Natural killer cell (primary cell): ENCODE measurements around the gene CDK5RAP3. TPM values are rescaled to one million over a fixed set of nuclear protein-coding genes. Genes with fewer than 3 reads are reported as not detected.

Experiments
- ATAC-seq, 3 donors: fragments of 150-1000 bp in 2 of 3; fragments of 200-7000 bp in 1 of 3; cut with Tn5 transposase; 1 replicate in 1 of 3; 2 replicates in 2 of 3; pipeline ENCODE4 v1.10.0; 2021; ENCODE audit warnings: mild to moderate bottlenecking in 2 of 3, moderate library complexity in 2 of 3
- DNase-seq, 2 donors: peaks; one replicate each; pipeline versions ENCODE4 v3.0.0 to v3.0.0-alpha.2; 2013 to 2021; ENCODE audit warnings: mixed read lengths in 1 of 2
- H3K27ac ChIP-seq: one replicate; pipeline ENCODE4 v1.5.1; 2013; ENCODE audit warnings: mild to moderate bottlenecking, low read length
- H3K27me3 ChIP-seq: one replicate; pipeline ENCODE4 v1.6.1; 2013; ENCODE audit warnings: low read length; ENCODE audit not compliant: control insufficient read depth, insufficient read depth
- H3K36me3 ChIP-seq: one replicate; pipeline ENCODE4 v1.6.1; 2013; ENCODE audit warnings: low read length; ENCODE audit not compliant: control insufficient read depth, insufficient read depth
- H3K4me1 ChIP-seq: one replicate; pipeline ENCODE4 v1.6.1; 2013; ENCODE audit warnings: low read length; ENCODE audit not compliant: control insufficient read depth, insufficient read depth
- H3K4me3 ChIP-seq: one replicate; pipeline ENCODE4 v1.5.1; 2013; ENCODE audit warnings: low read length
- H3K9me3 ChIP-seq: one replicate; pipeline ENCODE4 v1.6.1; 2013; ENCODE audit warnings: low read length; ENCODE audit not compliant: control insufficient read depth, insufficient read depth
- H3K27ac Mint-ChIP-seq, 2 donors: one replicate each; pipeline ENCODE4 v1.8.0; 2022; ENCODE audit warnings: mild to moderate bottlenecking in 2 of 2, mixed read lengths in 2 of 2, moderate library complexity in 1 of 2
- H3K27me3 Mint-ChIP-seq, 2 donors: one replicate each; pipeline ENCODE4 v1.8.0; 2022; ENCODE audit warnings: low read depth in 2 of 2, mixed read lengths in 2 of 2
- H3K36me3 Mint-ChIP-seq: one replicate; pipeline ENCODE4 v1.8.0; 2022; ENCODE audit warnings: mixed read lengths
- H3K4me1 Mint-ChIP-seq, 2 donors: one replicate each; pipeline ENCODE4 v1.8.0; 2022; ENCODE audit warnings: mixed read lengths in 2 of 2
- H3K4me3 Mint-ChIP-seq: one replicate; pipeline ENCODE4 v1.8.0; 2022; ENCODE audit warnings: mild to moderate bottlenecking, moderate library complexity, mixed read lengths
- H3K9me3 Mint-ChIP-seq, 2 donors: one replicate each; pipeline ENCODE4 v1.8.0; 2022; ENCODE audit warnings: mixed read lengths in 2 of 2
- WGBS: methylation state at CpG from one replicate; pipeline ENCODE4 v1.1.7; 2013; ENCODE audit warnings: missing lambda C conversion rate; ENCODE audit not compliant: insufficient coverage; 5-methylcytosine and 5-hydroxymethylcytosine counted together
- intact Hi-C: fragments of 100-400 bp; cut with micrococcal nuclease; formaldehyde crosslinking; loops from one replicate; pipeline ENCODE4 v1.14.2; 2022
- total RNA-seq, 4 donors: library from RNA; stranded (reverse); fragments of 120-200 nt in 1 of 4; gene quantifications; one replicate each; pipeline versions ENCODE4 v1.2.3 to v1.2.4, GENCODE V29; 2013 to 2022
- TF ChIP-seq, protein P1 (sequence below): fragments of 200-600 bp; IDR thresholded peaks from one replicate; pipeline ENCODE4 v1.8.0; 2022; ENCODE audit warnings: antibody characterized with exemption

CDK5RAP3 gene
- total RNA-seq, 3 donors from 2014 or later (not counting 1 experiment from before 2014, with no cell fraction given): 289 to 300 (median 292) TPM

DNA sequence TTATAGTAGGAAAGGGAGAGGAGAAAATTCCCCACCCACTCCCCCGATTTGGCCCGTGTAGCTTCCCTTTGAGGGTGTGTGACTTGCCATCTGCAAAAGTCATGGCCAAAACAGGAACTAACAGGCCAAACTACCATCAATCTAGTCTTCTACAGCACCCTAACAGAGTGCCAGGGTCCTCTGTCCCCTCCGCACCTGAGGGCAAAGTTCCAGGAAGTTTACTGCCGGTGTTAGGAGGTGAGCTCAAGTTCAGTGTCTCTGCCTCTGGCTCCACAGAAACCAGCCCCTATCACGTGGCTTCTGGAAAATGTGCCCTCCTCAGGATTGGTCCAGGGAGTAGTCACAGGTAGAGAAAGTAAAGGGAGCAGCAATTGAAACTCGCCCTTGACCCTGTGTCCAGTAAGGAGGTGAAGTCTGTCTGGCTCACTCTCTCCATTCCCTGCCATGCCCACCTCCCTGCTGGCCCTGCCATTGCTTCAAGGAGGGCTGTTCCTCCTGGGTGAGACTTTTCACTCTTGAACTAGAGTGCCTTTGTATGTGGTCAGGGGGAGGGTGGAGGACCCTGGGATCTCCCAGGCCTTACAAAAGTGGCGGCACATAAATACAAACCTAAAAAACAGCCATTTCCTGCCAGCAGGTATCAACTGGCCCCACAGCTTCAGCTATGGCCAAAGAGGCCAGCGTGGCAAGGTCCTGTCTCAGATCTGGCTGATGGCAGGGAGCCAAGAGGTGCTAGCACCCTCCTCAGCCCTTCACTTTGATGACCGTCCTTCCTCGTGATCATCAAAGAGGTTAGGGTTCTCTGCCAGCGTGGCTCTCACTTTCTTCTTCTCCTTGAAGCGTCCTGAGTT lies 18.5 kb upstream of the CDK5RAP3 start:
- ATAC-seq (no peak), DNase-seq (no peak)
- H3K27ac Mint-ChIP-seq: no peak overlapping the region
- H3K27me3 Mint-ChIP-seq: no peaks in the 10 kb centered on the region
- Histone ChIP-seq H3K27ac (no peak overlapping the region), H3K4me3 (no peak overlapping the region), H3K36me3 (no peaks in the 10 kb centered on the region), H3K27me3 (no peaks in the 10 kb centered on the region), H3K9me3 (no peaks in the 10 kb centered on the region), H3K4me1 (peaks cover 21% of the 10 kb centered on the region)
- TF ChIP-seq, protein P1, sequence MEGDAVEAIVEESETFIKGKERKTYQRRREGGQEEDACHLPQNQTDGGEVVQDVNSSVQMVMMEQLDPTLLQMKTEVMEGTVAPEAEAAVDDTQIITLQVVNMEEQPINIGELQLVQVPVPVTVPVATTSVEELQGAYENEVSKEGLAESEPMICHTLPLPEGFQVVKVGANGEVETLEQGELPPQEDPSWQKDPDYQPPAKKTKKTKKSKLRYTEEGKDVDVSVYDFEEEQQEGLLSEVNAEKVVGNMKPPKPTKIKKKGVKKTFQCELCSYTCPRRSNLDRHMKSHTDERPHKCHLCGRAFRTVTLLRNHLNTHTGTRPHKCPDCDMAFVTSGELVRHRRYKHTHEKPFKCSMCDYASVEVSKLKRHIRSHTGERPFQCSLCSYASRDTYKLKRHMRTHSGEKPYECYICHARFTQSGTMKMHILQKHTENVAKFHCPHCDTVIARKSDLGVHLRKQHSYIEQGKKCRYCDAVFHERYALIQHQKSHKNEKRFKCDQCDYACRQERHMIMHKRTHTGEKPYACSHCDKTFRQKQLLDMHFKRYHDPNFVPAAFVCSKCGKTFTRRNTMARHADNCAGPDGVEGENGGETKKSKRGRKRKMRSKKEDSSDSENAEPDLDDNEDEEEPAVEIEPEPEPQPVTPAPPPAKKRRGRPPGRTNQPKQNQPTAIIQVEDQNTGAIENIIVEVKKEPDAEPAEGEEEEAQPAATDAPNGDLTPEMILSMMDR: no peak
- intact Hi-C loops: no loop called here
- 56% methylated on average over 12 of the region's 12 CpGs for WGBS
- peaks cover 8 to 13% of the 10 kb centered on the region in 2 donors for H3K4me1 Mint-ChIP-seq
- no peak overlapping the region for H3K4me3 Mint-ChIP-seq
- H3K36me3 Mint-ChIP-seq: no peaks in the 10 kb centered on the region
- H3K9me3 Mint-ChIP-seq: no peaks in the 10 kb centered on the region

- intact Hi-C loops: no loop called here
- Histone ChIP-seq H3K27ac (no peak overlapping the region), H3K9me3 (no peaks in the 10 kb centered on the region), H3K4me3 (no peak overlapping the region), H3K36me3 (no peaks in the 10 kb centered on the region), H3K4me1 (peaks cover 19% of the 10 kb centered on the region), H3K27me3 (no peaks in the 10 kb centered on the region)
- Mint-ChIP-seq H3K36me3 (no peaks in the 10 kb centered on the region), H3K27me3 (no peaks in the 10 kb centered on the region), H3K4me3 (no peak overlapping the region), H3K27ac (no peak overlapping the region), H3K4me1 (peaks cover 8 to 10% of the 10 kb centered on the region in 2 donors), H3K9me3 (no peaks in the 10 kb centered on the region)
- DNase-seq: no peak
- ATAC-seq: no peak
- TF ChIP-seq, protein P1: no peak
Observed at GRCh38 chr17:47953909-47954308, 17.0 kb upstream of the CDK5RAP3 start.

- ATAC-seq (no peak), DNase-seq (no peak)
- no peaks in the 10 kb centered on the region for H3K4me1 Mint-ChIP-seq
- Histone ChIP-seq H3K4me1 (peaks cover 3% of the 10 kb centered on the region), H3K27ac (no peak overlapping the region), H3K27me3 (no peaks in the 10 kb centered on the region), H3K9me3 (no peaks in the 10 kb centered on the region), H3K4me3 (no peak overlapping the region), H3K36me3 (no peaks in the 10 kb centered on the region)
- intact Hi-C loops: no loop called here
- no peaks in the 10 kb centered on the region for H3K27me3 Mint-ChIP-seq
- H3K9me3 Mint-ChIP-seq: no peaks in the 10 kb centered on the region
- 90% methylated on average over 7 of the region's 7 CpGs for WGBS
- no peaks in the 10 kb centered on the region for H3K36me3 Mint-ChIP-seq
- TF ChIP-seq, protein P1: no peak
- H3K27ac Mint-ChIP-seq: no peak overlapping the region
- no peak overlapping the region for H3K4me3 Mint-ChIP-seq
Observed at GRCh38 chr17:47955497-47956461, 15.1 kb upstream of the CDK5RAP3 start.
